T-cell (primary cell): ENCODE data around the gene COL4A5. TPM values are rescaled to one million over a fixed set of nuclear protein-coding genes. Genes with fewer than 3 reads are reported as not detected.

Experiments used
- ATAC-seq, 4 experiments: fragments of 200-7000 bp in 3 of 4; fragments of 150-1000 bp in 1 of 4; cut with Tn5 transposase; replicated peaks in 1 of 4; 1 replicate in 3 of 4; 2 replicates in 1 of 4; pipeline ENCODE4 v1.10.0; 2021; ENCODE audit warnings: moderate library complexity in 3 of 4, mild to moderate bottlenecking in 2 of 4, moderate number of reproducible peaks in 1 of 4
- CTCF ChIA-PET, 2 donors: fragments of 300-600 bp; sonication (Branson Sonifier 250); formaldehyde crosslinking; loops; one replicate each; lab custom pipeline; 2022; ENCODE audit warnings: antibody characterized with exemption in 2 of 2; lab: Charles Lee
- POLR2A ChIA-PET, 2 donors: fragments of 300-600 bp; sonication (Branson Sonifier 250); formaldehyde crosslinking; loops; one replicate each; lab custom pipeline; 2022; ENCODE audit warnings: antibody characterized with exemption in 2 of 2; lab: Charles Lee
- DNase-seq, 35 experiments: peaks; one replicate each; pipeline versions ENCODE4 v3.0.0 to v3.0.0-alpha.2; 2013 to 2023
- H3K27ac ChIP-seq: one replicate; pipeline ENCODE4 v1.5.1; 2013; ENCODE audit warnings: low read length
- H3K27me3 ChIP-seq, 2 experiments: replicated peaks in 1 of 2; 1 replicate in 1 of 2; 2 replicates in 1 of 2; pipeline versions ENCODE4 v1.6.1 to v1.7.0; 2013; ENCODE audit warnings: low read length in 1 of 2, mixed read lengths in 1 of 2; ENCODE audit not compliant: control insufficient read depth in 2 of 2, insufficient read depth in 2 of 2; ENCODE audit errors: extremely low read depth in 1 of 2
- H3K36me3 ChIP-seq, 2 donors: 1 replicate in 1 of 2; 2 replicates in 1 of 2; pipeline versions ENCODE4 v1.6.1 to v1.7.0; 2013; ENCODE audit warnings: low read length in 1 of 2; ENCODE audit not compliant: control insufficient read depth in 2 of 2, insufficient read depth in 1 of 2; ENCODE audit errors: extremely low read depth in 1 of 2
- H3K4me1 ChIP-seq, 2 experiments: 1 replicate in 1 of 2; 2 replicates in 1 of 2; pipeline versions ENCODE4 v1.6.1 to v1.7.0; 2013; ENCODE audit warnings: low read length in 2 of 2, mixed read lengths in 1 of 2; ENCODE audit not compliant: insufficient read depth in 2 of 2, control insufficient read depth in 1 of 2; ENCODE audit errors: extremely low read depth in 1 of 2
- H3K4me3 ChIP-seq, 2 donors: 1 replicate in 1 of 2; 2 replicates in 1 of 2; pipeline versions ENCODE4 v1.5.1 to v1.7.0; 2013; ENCODE audit warnings: mild to moderate bottlenecking in 2 of 2, low read length in 1 of 2, moderate library complexity in 1 of 2; ENCODE audit not compliant: control insufficient read depth in 1 of 2; ENCODE audit errors: extremely low read depth in 1 of 2
- H3K9me3 ChIP-seq: 2 replicates; pipeline ENCODE4 v1.7.0; 2013
- H3K27ac Mint-ChIP-seq, 2 donors: one replicate each; pipeline ENCODE4 v1.8.0; 2020 to 2021; ENCODE audit warnings: mild to moderate bottlenecking in 2 of 2, mixed read lengths in 2 of 2
- H3K27me3 Mint-ChIP-seq, 2 donors: one replicate each; pipeline ENCODE4 v1.8.0; 2021 to 2022; ENCODE audit warnings: mixed read lengths in 2 of 2
- H3K36me3 Mint-ChIP-seq: one replicate; pipeline ENCODE4 v1.8.0; 2021; ENCODE audit warnings: mixed read lengths
- H3K4me1 Mint-ChIP-seq, 3 donors: one replicate each; pipeline ENCODE4 v1.8.0; 2020 to 2022; ENCODE audit warnings: mixed read lengths in 3 of 3, mild to moderate bottlenecking in 1 of 3
- H3K4me3 Mint-ChIP-seq, 3 donors: one replicate each; pipeline ENCODE4 v1.8.0; 2020 to 2022; ENCODE audit warnings: mild to moderate bottlenecking in 3 of 3, mixed read lengths in 3 of 3, moderate library complexity in 3 of 3
- H3K9me3 Mint-ChIP-seq, 3 donors: one replicate each; pipeline ENCODE4 v1.8.0; 2020 to 2022; ENCODE audit warnings: mixed read lengths in 3 of 3
- WGBS: methylation state at CpG from one replicate; pipeline ENCODE4 v1.1.5; 2013; ENCODE audit warnings: missing lambda C conversion rate; ENCODE audit not compliant: insufficient coverage; 5-methylcytosine and 5-hydroxymethylcytosine counted together
- total RNA-seq, 35 experiments: library from RNA in 6 of 35; stranded (reverse) in 6 of 35; fragments of 120-200 nt in 1 of 35; gene quantifications; one replicate each; pipeline versions ENCODE4 v1.2.1 to v1.2.4 and lab custom pipeline; 2013 to 2026

Gene COL4A5
- total RNA-seq, 5 donors from 2014 or later (not counting 1 experiment from before 2014, with no cell fraction given): 0.22 to 0.59 (median 0.36) TPM; not detected in 1

DNA sequence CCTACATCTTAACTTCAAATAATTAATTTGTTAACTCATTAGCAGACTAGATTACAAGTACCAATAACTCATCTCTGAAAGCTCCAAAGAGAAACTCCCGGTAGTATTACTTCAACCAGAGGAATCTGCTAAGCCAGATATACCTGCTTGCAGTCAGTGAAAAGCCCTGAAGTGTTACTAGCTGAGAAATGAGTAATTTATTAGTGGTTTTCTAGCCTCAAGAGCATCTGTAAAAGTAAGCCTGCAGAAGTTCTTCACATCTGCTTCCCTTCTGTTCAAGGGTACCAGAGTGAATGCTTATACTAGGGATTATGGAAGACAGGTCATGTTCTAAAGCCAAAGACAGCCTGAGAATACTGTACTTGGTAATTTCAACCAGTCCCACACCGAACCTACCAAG is 262.0 kb downstream of the COL4A5 start:
- Histone ChIP-seq H3K9me3 (no peaks in the 10 kb centered on the region), H3K4me3 (no peak overlapping the region), H3K27ac (no peak overlapping the region), H3K4me1 (no peaks in the 10 kb centered on the region), H3K36me3 (no peaks in the 10 kb centered on the region), H3K27me3 (no peaks in the 10 kb centered on the region)
- ChIA-PET POLR2A (no interaction called here), CTCF (no interaction called here)
- H3K4me3 Mint-ChIP-seq: no peak overlapping the region
- no peak overlapping the region for H3K27ac Mint-ChIP-seq
- no peaks in the 10 kb centered on the region for H3K36me3 Mint-ChIP-seq
- H3K4me1 Mint-ChIP-seq: no peaks in the 10 kb centered on the region
- ATAC-seq (no peak), DNase-seq (no peak)
- WGBS: no CpG with 5 or more reads among the region's 2 CpGs
- H3K27me3 Mint-ChIP-seq: peaks cover 0 to 12% of the 10 kb centered on the region in 2 donors
- H3K9me3 Mint-ChIP-seq: no peaks in the 10 kb centered on the region

DNA sequence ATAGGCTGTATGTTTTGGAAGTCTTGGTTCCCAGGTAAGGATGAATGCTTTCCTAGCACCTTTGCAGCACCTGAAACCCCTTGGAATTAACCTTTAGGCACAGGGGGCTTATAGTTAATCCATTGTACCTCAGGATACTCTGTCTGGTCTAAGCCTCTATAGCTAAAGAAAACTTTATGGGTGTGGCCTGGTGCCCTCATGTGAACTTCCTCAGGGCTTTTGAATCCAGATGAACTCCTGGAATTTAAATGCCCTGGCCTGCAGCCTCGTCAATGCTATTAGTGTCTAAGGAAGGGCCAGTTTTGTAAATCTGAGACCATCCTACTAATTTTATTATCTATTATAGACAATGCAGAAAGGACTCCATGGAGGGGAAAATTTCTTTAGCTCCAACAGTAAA is 262.9 kb downstream of the COL4A5 start:
- no peaks in the 10 kb centered on the region for H3K4me1 Mint-ChIP-seq
- WGBS: no CpG with 5 or more reads among the region's 1 CpG
- DNase-seq (no peak), ATAC-seq (no peak)
- Histone ChIP-seq H3K9me3 (no peaks in the 10 kb centered on the region), H3K4me3 (no peak overlapping the region), H3K27ac (no peak overlapping the region), H3K36me3 (no peaks in the 10 kb centered on the region), H3K4me1 (no peaks in the 10 kb centered on the region), H3K27me3 (no peaks in the 10 kb centered on the region)
- H3K27ac Mint-ChIP-seq: no peak overlapping the region
- no peaks in the 10 kb centered on the region for H3K9me3 Mint-ChIP-seq
- ChIA-PET CTCF (no interaction called here), POLR2A (no interaction called here)
- peaks cover 0 to 12% of the 10 kb centered on the region in 2 donors for H3K27me3 Mint-ChIP-seq
- no peak overlapping the region for H3K4me3 Mint-ChIP-seq
- no peaks in the 10 kb centered on the region for H3K36me3 Mint-ChIP-seq

DNA sequence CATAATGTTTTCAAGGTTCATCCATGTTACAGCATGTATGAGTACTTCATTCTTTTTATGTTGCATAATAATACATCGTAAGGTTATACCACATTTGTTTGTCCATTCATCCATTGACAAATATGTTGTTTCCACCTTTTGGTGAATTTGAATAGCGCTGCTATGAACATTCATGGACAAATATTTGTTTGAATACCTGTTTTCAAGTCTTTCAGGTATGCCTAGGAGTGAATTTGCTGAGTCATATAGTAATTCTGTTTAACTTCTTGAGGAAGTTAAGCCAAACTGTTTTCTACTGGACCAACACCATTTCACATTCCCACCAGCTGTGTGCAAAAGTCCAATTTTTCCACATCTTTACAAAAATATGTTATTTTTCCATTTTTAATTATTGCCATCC is 265.2 kb downstream of the COL4A5 start:
- H3K9me3 Mint-ChIP-seq: no peaks in the 10 kb centered on the region
- CTCF ChIA-PET: no interaction called here
- no peak overlapping the region for H3K4me3 Mint-ChIP-seq
- no peaks in the 10 kb centered on the region for H3K27me3 ChIP-seq
- WGBS: no CpG with 5 or more reads among the region's 2 CpGs
- no peaks in the 10 kb centered on the region for H3K9me3 ChIP-seq
- H3K36me3 ChIP-seq: no peaks in the 10 kb centered on the region
- H3K27ac Mint-ChIP-seq: no peak overlapping the region
- H3K4me1 ChIP-seq: no peaks in the 10 kb centered on the region
- peaks cover 0 to 4% of the 10 kb centered on the region in 2 donors for H3K27me3 Mint-ChIP-seq
- no peak overlapping the region for H3K27ac ChIP-seq
- ATAC-seq (no peak), DNase-seq (no peak)
- no peak overlapping the region for H3K4me3 ChIP-seq
- no peaks in the 10 kb centered on the region for H3K36me3 Mint-ChIP-seq
- H3K4me1 Mint-ChIP-seq: no peaks in the 10 kb centered on the region
- POLR2A ChIA-PET: no interaction called here

DNA sequence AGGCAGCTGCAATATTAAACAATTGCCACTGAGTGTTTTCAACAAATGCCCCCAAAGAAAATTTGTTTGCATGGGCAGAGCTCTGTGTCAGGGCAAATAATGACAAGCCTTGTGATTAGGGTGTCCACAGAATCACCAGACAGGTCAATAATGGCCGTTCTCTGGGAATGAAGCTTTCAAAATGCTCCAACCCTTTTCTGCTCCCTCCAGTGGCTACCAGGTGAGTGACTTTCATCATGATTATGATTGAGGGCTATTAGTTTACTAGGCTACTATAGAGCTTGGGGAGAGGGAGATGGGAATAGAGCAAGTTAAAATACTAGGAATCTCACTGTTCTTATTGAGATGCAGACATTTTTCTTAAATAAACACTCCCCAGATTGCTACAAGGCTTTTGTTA is 273.2 kb downstream of the COL4A5 start:
- ChIA-PET POLR2A (interaction anchor here in 1 of 2 donors (0.6 kb wide), 1 partner anchor 20 kb away, joined by 3 read pairs; no protein-coding TSS in a partner anchor), CTCF (no interaction called here)
- DNase-seq (no peak), ATAC-seq (no peak)
- peaks cover 0 to 2% (median 0%) of the 10 kb centered on the region in 3 donors for H3K9me3 Mint-ChIP-seq
- no peak overlapping the region for H3K4me3 Mint-ChIP-seq
- H3K4me1 ChIP-seq: no peaks in the 10 kb centered on the region
- H3K36me3 Mint-ChIP-seq: no peaks in the 10 kb centered on the region
- H3K36me3 ChIP-seq: no peaks in the 10 kb centered on the region
- H3K9me3 ChIP-seq: no peaks in the 10 kb centered on the region
- H3K4me3 ChIP-seq: no peak overlapping the region
- WGBS: no CpG with 5 or more reads among the region's 1 CpG
- H3K27me3 Mint-ChIP-seq: peaks cover 0 to 17% of the 10 kb centered on the region in 2 donors
- no peak overlapping the region for H3K27ac Mint-ChIP-seq
- H3K27ac ChIP-seq: no peak overlapping the region
- no peaks in the 10 kb centered on the region for H3K27me3 ChIP-seq
- H3K4me1 Mint-ChIP-seq: no peaks in the 10 kb centered on the region

DNA sequence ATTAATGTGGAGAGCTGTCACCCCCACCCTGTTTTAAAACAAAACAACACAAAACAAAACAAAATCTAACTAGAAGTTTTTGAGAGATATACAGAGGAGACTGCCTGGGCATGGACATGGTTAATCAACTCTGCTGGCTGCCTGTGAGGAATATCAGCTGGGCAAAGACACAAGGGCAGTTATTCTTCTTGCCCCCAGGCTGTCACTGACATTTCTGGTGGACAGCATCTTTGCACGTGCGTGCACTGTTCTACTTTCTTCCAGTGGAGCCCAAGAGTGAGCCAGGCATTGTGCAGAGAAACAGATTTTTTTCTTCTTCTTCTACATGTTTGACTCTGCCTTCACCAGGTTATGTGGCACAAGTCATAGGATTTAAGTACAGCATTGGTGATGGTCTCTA is 282.9 kb downstream of the COL4A5 start:
- H3K9me3 Mint-ChIP-seq: no peaks in the 10 kb centered on the region
- DNase-seq (no peak), ATAC-seq (no peak)
- ChIA-PET CTCF (no interaction called here), POLR2A (no interaction called here)
- H3K27ac Mint-ChIP-seq: no peak overlapping the region
- Histone ChIP-seq H3K9me3 (no peaks in the 10 kb centered on the region), H3K27ac (no peak overlapping the region), H3K4me1 (no peaks in the 10 kb centered on the region), H3K36me3 (no peaks in the 10 kb centered on the region), H3K27me3 (peaks cover 0 to 2% of the 10 kb centered on the region in 2 experiments), H3K4me3 (no peak overlapping the region)
- H3K27me3 Mint-ChIP-seq: peaks cover 0 to 4% of the 10 kb centered on the region in 2 donors
- WGBS: no CpG with 5 or more reads among the region's 2 CpGs
- no peaks in the 10 kb centered on the region for H3K4me1 Mint-ChIP-seq
- H3K36me3 Mint-ChIP-seq: no peaks in the 10 kb centered on the region
- no peak overlapping the region for H3K4me3 Mint-ChIP-seq

DNA sequence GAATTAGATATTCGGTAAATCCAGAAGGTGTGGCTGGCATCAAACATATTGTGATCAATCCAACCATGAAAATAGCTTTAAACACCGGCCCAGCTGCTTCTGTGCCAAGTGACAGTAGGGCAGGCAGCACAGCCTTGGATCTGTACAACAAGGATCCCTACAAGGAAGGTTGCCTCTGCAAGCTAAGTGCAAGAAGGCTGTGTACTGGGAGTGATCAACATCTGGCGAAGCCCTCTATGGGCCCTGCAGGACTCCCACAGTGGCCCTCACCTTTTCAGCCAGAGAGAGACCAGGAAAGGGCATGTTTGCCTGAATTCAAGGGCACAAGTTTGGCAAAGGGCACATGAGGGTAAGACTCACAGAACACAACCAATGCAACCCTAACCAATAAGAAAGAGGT is 287.1 kb downstream of the COL4A5 start:
- no peak for ATAC-seq
- no peaks in the 10 kb centered on the region for H3K4me1 Mint-ChIP-seq
- WGBS: no CpG with 5 or more reads among the region's 3 CpGs
- no peaks in the 10 kb centered on the region for H3K36me3 ChIP-seq
- no peaks in the 10 kb centered on the region for H3K9me3 ChIP-seq
- H3K4me1 ChIP-seq: no peaks in the 10 kb centered on the region
- peaks cover 3 to 25% of the 10 kb centered on the region in 2 donors for H3K27me3 Mint-ChIP-seq
- H3K9me3 Mint-ChIP-seq: no peaks in the 10 kb centered on the region
- H3K4me3 Mint-ChIP-seq: no peak overlapping the region
- DNase-seq: no peak
- H3K27me3 ChIP-seq: peaks cover 0 to 7% of the 10 kb centered on the region in 2 experiments
- H3K4me3 ChIP-seq: no peak overlapping the region
- H3K27ac Mint-ChIP-seq: no peak overlapping the region
- no peaks in the 10 kb centered on the region for H3K36me3 Mint-ChIP-seq
- CTCF ChIA-PET: no interaction called here
- no peak overlapping the region for H3K27ac ChIP-seq
- POLR2A ChIA-PET: no interaction called here

DNA sequence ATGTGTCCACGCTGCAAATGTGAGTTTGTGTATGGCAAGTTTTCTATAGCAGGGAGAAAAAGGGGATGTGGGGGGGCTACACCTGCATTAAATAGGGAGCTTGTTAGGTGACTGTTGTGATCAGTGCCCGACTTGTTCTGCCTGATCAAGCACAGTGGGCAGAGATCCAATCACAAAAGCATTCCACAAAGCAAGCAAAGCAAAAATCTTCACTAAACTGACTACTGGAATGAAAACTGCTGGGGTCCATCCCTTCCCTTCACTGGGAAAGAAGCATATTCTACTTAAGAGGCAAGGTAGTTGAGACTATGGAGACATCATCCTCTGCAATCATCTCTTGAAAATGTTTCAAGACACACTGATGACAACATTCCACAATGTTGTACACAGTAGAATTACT is 291.5 kb downstream of the COL4A5 start:
- Histone ChIP-seq H3K27me3 (peaks cover 13 to 19% of the 10 kb centered on the region in 2 experiments), H3K4me3 (no peak overlapping the region), H3K36me3 (no peaks in the 10 kb centered on the region), H3K9me3 (no peaks in the 10 kb centered on the region), H3K4me1 (no peaks in the 10 kb centered on the region), H3K27ac (no peak overlapping the region)
- Mint-ChIP-seq H3K27ac (no peak overlapping the region), H3K36me3 (no peaks in the 10 kb centered on the region), H3K4me1 (no peaks in the 10 kb centered on the region), H3K27me3 (peaks cover 29 to 58% of the 10 kb centered on the region in 2 donors), H3K4me3 (no peak overlapping the region), H3K9me3 (no peaks in the 10 kb centered on the region)
- WGBS: no CpG with 5 or more reads among the region's 2 CpGs
- ATAC-seq (no peak), DNase-seq (no peak)
- CTCF ChIA-PET: no interaction called here
- POLR2A ChIA-PET: no interaction called here
